ENCODE results near the gene C1R.

Gene C1R

GRCh38 chr12:7092229-7092985 is at the start of gene C1R:
C1R (minus strand) TSS chr12:7092445; CDS start chr12:7092388, 57 bp downstream.
- peak; percentile 46 for DNase-seq

GRCh38 chr12:7141351-7142005 is 49.2 kb upstream of the C1R start:
- no peak for DNase-seq

GRCh38 chr12:7139200-7139599 is 47.0 kb upstream of the C1R start:
- DNase-seq = no peak

GRCh38 chr12:7137908-7138307 is 45.7 kb upstream of the C1R start:
- DNase-seq = no peak

GRCh38 chr12:7136676-7137075 is 44.4 kb upstream of the C1R start:
- DNase-seq = no peak

GRCh38 chr12:7136071-7136470 is 43.8 kb upstream of the C1R start:
- DNase-seq = no peak

GRCh38 chr12:7134396-7135166 is 42.3 kb upstream of the C1R start:
- DNase-seq = no peak

- DNase-seq = no peak
Observed at GRCh38 chr12:7131502-7131866, 39.2 kb upstream of the C1R start.

GRCh38 chr12:7130701-7131501 is 38.7 kb upstream of the C1R start:
- peak; percentile 26 for DNase-seq

- peak; percentile 81 for DNase-seq
Observed at GRCh38 chr12:7129872-7130691, 37.8 kb upstream of the C1R start, which contains the start of gene CLSTN3. CLSTN3 (plus strand) TSS chr12:7130371; CDS start chr12:7130649, 278 bp downstream.

- DNase-seq = no peak
Observed at GRCh38 chr12:7129287-7129871, 37.1 kb upstream of the C1R start.

GRCh38 chr12:7128681-7129286 is 36.5 kb upstream of the C1R start, which contains the start of gene RBP5:
RBP5 (minus strand) TSS chr12:7128889; CDS start chr12:7128775, 114 bp downstream.
- no peak for DNase-seq

- DNase-seq = no peak
Observed at GRCh38 chr12:7127916-7128626, 35.8 kb upstream of the C1R start.

GRCh38 chr12:7125632-7126227 is 33.5 kb upstream of the C1R start:
- no peak for DNase-seq

GRCh38 chr12:7123806-7124522 is 31.7 kb upstream of the C1R start:
- no peak for DNase-seq

GRCh38 chr12:7122811-7123769 is 30.8 kb upstream of the C1R start:
- no peak for DNase-seq

- DNase-seq = no peak
Observed at GRCh38 chr12:7121324-7121723, 29.1 kb upstream of the C1R start.

- DNase-seq = no peak
Observed at GRCh38 chr12:7120166-7120565, 27.9 kb upstream of the C1R start.
